Mesendoderm (in vitro differentiated cells): ENCODE results near the gene POMT1.

ENCODE experiments used
- DNase-seq: peaks from one replicate; pipeline ENCODE4 v3.0.0; 2013
- H2AK5ac ChIP-seq: 2 replicates; pipeline ENCODE4 v1.6.1; 2013; ENCODE audit warnings: low read length, inconsistent platforms
- H2BK120ac ChIP-seq: 2 replicates; pipeline ENCODE4 v1.6.1; 2013; ENCODE audit warnings: low read depth, mild to moderate bottlenecking, low read length, moderate library complexity, mixed read lengths
- H2BK15ac ChIP-seq: replicated peaks from 2 replicates; pipeline ENCODE4 v1.6.1; 2013; ENCODE audit warnings: low read depth, mild to moderate bottlenecking, moderate library complexity
- H2BK5ac ChIP-seq: 2 replicates; pipeline ENCODE4 v1.6.1; 2013; ENCODE audit warnings: low read length, inconsistent platforms
- H3K18ac ChIP-seq: 2 replicates; pipeline ENCODE4 v1.6.1; 2013; ENCODE audit warnings: mild to moderate bottlenecking, low read length, mixed read lengths
- H3K23ac ChIP-seq: one replicate; pipeline ENCODE4 v1.6.1; 2013; ENCODE audit warnings: low read length
- H3K27ac ChIP-seq: 2 replicates; pipeline ENCODE4 v1.5.1; 2013; ENCODE audit warnings: low read depth, mild to moderate bottlenecking, inconsistent platforms, low read length, moderate library complexity
- H3K27me3 ChIP-seq: 2 replicates; pipeline ENCODE4 v1.6.1; 2013; ENCODE audit warnings: low read length, control low read depth, mild to moderate bottlenecking, inconsistent platforms; ENCODE audit not compliant: insufficient read depth, poor library complexity
- H3K36me3 ChIP-seq: 2 replicates; pipeline ENCODE4 v1.6.1; 2013; ENCODE audit warnings: low read length, inconsistent platforms; ENCODE audit not compliant: control insufficient read depth, insufficient read depth
- H3K4ac ChIP-seq: one replicate; pipeline ENCODE4 v1.6.1; 2013; ENCODE audit warnings: low read depth, mild to moderate bottlenecking, low read length, moderate library complexity
- H3K4me1 ChIP-seq: 2 replicates; pipeline ENCODE4 v1.6.1; 2013; ENCODE audit warnings: low read depth, low read length, inconsistent platforms; ENCODE audit not compliant: control insufficient read depth
- H3K4me2 ChIP-seq: 2 replicates; pipeline ENCODE4 v1.6.1; 2013; ENCODE audit warnings: low read length
- H3K4me3 ChIP-seq: 2 replicates; pipeline ENCODE4 v1.5.1; 2013; ENCODE audit warnings: mild to moderate bottlenecking, low read length
- H3K56ac ChIP-seq: one replicate; pipeline ENCODE4 v1.6.1; 2013; ENCODE audit warnings: low read length
- H3K79me1 ChIP-seq: 2 replicates; pipeline ENCODE4 v1.6.1; 2013; ENCODE audit warnings: low read length, inconsistent platforms
- H3K79me2 ChIP-seq: 2 replicates; pipeline ENCODE4 v1.6.1; 2013; ENCODE audit warnings: mild to moderate bottlenecking, low read length; ENCODE audit not compliant: control insufficient read depth, insufficient read depth
- H3K9ac ChIP-seq: 2 replicates; pipeline ENCODE4 v1.6.1; 2013; ENCODE audit warnings: low read length, inconsistent platforms
- H4K5ac ChIP-seq: one replicate; pipeline ENCODE4 v1.6.1; 2013; ENCODE audit warnings: low read length
- H4K8ac ChIP-seq: one replicate; pipeline ENCODE4 v1.6.1; 2013; ENCODE audit warnings: low read depth, mild to moderate bottlenecking, control low read depth, low read length, moderate library complexity
- WGBS: extraction: QIAGEN DNeasy Blood & Tissue Kit; methylation state at CpG from one replicate; pipeline ENCODE4 v1.1.7; 2013; ENCODE audit warnings: low lambda C conversion rate, missing lambda C conversion rate; ENCODE audit not compliant: insufficient coverage; ENCODE audit errors: extremely low coverage; 5-methylcytosine and 5-hydroxymethylcytosine counted together

Gene POMT1

DNA sequence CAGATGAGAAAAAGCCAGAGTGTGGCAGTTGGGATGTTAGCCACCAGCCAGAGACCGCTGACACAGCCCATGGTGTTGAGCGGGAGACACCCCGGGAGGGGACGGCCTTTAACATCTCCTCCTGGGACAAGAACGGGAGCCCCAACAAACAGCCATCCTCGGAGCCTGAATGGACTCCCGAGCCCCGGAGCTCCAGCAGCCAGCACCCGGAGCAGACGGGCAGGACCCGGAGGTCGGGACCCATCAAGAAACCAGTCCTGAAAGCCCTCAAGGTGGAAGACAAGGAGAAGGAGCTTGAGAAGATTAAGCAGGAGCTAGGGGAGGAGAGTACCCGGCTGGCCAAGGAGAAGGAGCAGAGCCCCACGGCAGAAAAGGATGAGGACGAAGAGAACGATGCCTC lies 28.0 kb upstream of the POMT1 start:
- H3K27me3 ChIP-seq, result no peaks in the 10 kb centered on the region
- no peak overlapping the region for H3K27ac ChIP-seq
- H3K4me1 ChIP-seq, result no peaks in the 10 kb centered on the region
- peaks cover 44% of the 10 kb centered on the region for H3K36me3 ChIP-seq
- no peak overlapping the region for H2BK15ac ChIP-seq
- no peak overlapping the region for H4K8ac ChIP-seq
- H3K79me1 ChIP-seq, result peaks cover 28% of the 10 kb centered on the region
- no peak overlapping the region for H2AK5ac ChIP-seq
- H2BK5ac ChIP-seq, result no peak overlapping the region
- H3K4ac ChIP-seq, result no peak overlapping the region
- no peak for DNase-seq
- no CpG with 5 or more reads among the region's 16 CpGs for WGBS
- no peak overlapping the region for H2BK120ac ChIP-seq
- H3K4me3 ChIP-seq, result no peak overlapping the region
- peaks cover 17% of the 10 kb centered on the region for H3K79me2 ChIP-seq
- no peak overlapping the region for H3K9ac ChIP-seq
- no peak overlapping the region for H3K56ac ChIP-seq
- no peak overlapping the region for H4K5ac ChIP-seq
- no peak overlapping the region for H3K23ac ChIP-seq
- H3K4me2 ChIP-seq, result no peak overlapping the region
- no peak overlapping the region for H3K18ac ChIP-seq

DNA sequence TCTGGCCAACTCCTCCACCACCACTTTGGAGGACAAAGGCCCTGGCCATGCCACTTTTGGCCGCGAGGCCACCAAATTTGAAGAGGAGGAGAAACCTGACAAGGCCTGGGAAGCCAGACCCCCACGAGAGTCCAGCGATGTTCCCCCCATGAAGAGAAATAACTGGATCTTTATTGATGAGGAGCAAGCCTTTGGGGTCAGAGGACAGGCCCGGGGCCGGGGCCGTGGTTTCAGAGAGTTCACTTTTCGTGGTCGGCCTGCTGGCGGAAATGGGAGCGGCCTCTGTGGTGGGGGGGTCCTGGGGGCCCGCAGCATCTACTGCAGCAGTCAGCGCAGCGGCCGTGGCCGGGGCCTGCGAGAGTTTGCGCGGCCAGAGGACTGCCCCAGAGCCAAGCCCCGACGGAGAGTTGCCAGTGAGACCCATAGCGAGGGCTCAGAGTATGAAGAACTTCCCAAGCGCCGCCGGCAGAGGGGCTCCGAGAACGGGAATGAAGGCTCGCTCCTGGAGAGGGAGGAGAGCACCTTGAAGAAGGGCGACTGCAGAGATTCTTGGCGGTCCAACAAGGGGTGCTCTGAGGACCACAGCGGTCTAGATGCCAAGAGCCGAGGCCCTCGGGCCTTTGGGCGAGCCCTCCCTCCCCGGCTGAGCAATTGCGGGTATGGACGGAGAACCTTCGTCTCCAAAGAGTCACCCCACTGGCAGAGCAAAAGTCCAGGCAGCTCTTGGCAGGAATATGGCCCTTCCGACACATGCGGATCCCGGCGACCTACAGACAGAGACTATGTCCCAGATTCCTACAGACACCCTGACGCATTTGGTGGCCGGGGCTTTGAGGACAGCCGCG lies 27.4 kb upstream of the POMT1 start:
- Histone ChIP-seq H2BK5ac (no peak overlapping the region), H3K36me3 (peaks cover 47% of the 10 kb centered on the region), H2BK15ac (no peak overlapping the region), H2BK120ac (no peak overlapping the region), H4K5ac (no peak overlapping the region), H4K8ac (no peak overlapping the region), H3K9ac (no peak overlapping the region), H3K56ac (no peak overlapping the region), H3K18ac (no peak overlapping the region), H3K4me2 (no peak overlapping the region), H3K27ac (no peak overlapping the region), H3K4ac (no peak overlapping the region), H3K79me1 (peaks cover 26% of the 10 kb centered on the region), H3K79me2 (peaks cover 15% of the 10 kb centered on the region), H3K23ac (no peak overlapping the region), H3K27me3 (no peaks in the 10 kb centered on the region), H3K4me3 (no peak overlapping the region), H3K4me1 (no peaks in the 10 kb centered on the region), H2AK5ac (no peak overlapping the region)
- no peak for DNase-seq
- WGBS, result no CpG with 5 or more reads among the region's 46 CpGs

DNA sequence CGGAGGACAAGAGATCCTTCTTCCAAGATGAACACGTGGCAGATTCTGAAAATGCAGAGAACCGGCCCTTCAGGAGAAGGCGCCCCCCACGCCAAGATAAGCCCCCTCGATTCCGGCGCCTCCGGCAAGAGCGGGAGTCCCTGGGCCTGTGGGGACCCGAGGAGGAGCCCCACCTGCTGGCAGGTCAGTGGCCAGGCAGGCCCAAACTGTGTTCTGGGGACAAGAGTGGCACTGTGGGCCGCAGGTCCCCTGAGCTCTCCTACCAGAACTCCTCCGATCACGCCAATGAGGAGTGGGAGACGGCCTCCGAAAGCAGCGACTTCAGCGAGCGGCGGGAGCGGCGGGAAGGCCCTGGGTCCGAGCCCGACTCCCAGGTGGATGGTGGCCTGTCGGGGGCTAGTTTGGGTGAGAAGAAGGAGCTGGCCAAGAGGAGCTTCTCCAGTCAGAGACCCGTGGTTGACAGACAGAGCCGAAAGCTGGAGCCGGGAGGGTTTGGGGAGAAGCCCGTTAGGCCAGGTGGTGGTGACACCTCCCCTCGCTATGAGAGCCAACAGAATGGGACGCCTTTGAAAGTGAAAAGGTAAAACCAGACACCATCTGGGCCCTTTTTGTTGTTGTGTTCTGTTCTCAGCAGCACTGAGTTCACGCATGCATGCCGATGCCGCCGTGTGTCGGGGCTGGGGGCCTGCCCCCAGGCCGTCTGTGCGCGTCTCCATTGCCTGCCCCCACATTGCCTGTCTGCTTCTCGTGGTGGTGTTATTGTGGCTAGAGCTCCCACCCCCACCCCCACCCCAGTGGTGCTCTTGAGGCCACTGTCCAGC lies 26.6 kb upstream of the POMT1 start:
- H3K36me3 ChIP-seq, result peaks cover 44% of the 10 kb centered on the region

GRCh38 chr9:131476777-131477345 lies 25.9 kb upstream of the POMT1 start:
- no CpG with 5 or more reads among the region's 18 CpGs for WGBS

More for the DNA sequence above, 26.6 kb upstream of the POMT1 start:
- no peak for DNase-seq
- H3K9ac ChIP-seq, result no peak overlapping the region
- H3K27ac ChIP-seq, result no peak overlapping the region
- no peak overlapping the region for H3K4ac ChIP-seq
- no peak overlapping the region for H3K4me3 ChIP-seq
- no peak overlapping the region for H3K23ac ChIP-seq
- peaks cover 12% of the 10 kb centered on the region for H3K79me2 ChIP-seq
- no CpG with 5 or more reads among the region's 40 CpGs for WGBS
- H3K4me2 ChIP-seq, result no peak overlapping the region
- no peaks in the 10 kb centered on the region for H3K4me1 ChIP-seq
- peaks cover 22% of the 10 kb centered on the region for H3K79me1 ChIP-seq
- H3K27me3 ChIP-seq, result no peaks in the 10 kb centered on the region
- no peak overlapping the region for H4K5ac ChIP-seq
- H2AK5ac ChIP-seq, result no peak overlapping the region
- H2BK15ac ChIP-seq, result no peak overlapping the region
- H3K56ac ChIP-seq, result no peak overlapping the region
- H2BK5ac ChIP-seq, result no peak overlapping the region
- no peak overlapping the region for H2BK120ac ChIP-seq
- H4K8ac ChIP-seq, result no peak overlapping the region
- no peak overlapping the region for H3K18ac ChIP-seq

GRCh38 chr9:131477367-131477766 lies 25.4 kb upstream of the POMT1 start:
- H3K79me2 ChIP-seq, result peaks cover 12% of the 10 kb centered on the region
- no peak overlapping the region for H3K4me2 ChIP-seq
- WGBS, result no CpG with 5 or more reads among the region's 11 CpGs
- no peak overlapping the region for H2BK120ac ChIP-seq
- H3K56ac ChIP-seq, result no peak overlapping the region
- H4K8ac ChIP-seq, result no peak overlapping the region
- H3K4me3 ChIP-seq, result no peak overlapping the region
- H3K27me3 ChIP-seq, result no peaks in the 10 kb centered on the region
- DNase-seq, result no peak
- no peak overlapping the region for H3K18ac ChIP-seq
- H3K4me1 ChIP-seq, result no peaks in the 10 kb centered on the region
- peaks cover 55% of the 10 kb centered on the region for H3K36me3 ChIP-seq
- no peak overlapping the region for H3K27ac ChIP-seq
- H4K5ac ChIP-seq, result no peak overlapping the region
- H3K23ac ChIP-seq, result no peak overlapping the region
- no peak overlapping the region for H3K9ac ChIP-seq
- H2BK15ac ChIP-seq, result no peak overlapping the region
- no peak overlapping the region for H3K4ac ChIP-seq
- H2AK5ac ChIP-seq, result no peak overlapping the region
- peaks cover 25% of the 10 kb centered on the region for H3K79me1 ChIP-seq
- no peak overlapping the region for H2BK5ac ChIP-seq

More at GRCh38 chr9:131476777-131477345, 25.9 kb upstream of the POMT1 start:
- Histone ChIP-seq H3K9ac (no peak overlapping the region), H3K4ac (no peak overlapping the region), H3K4me3 (no peak overlapping the region), H3K56ac (no peak overlapping the region), H3K23ac (no peak overlapping the region), H3K27me3 (no peaks in the 10 kb centered on the region), H2BK5ac (no peak overlapping the region), H3K4me2 (no peak overlapping the region), H3K36me3 (peaks cover 51% of the 10 kb centered on the region), H2AK5ac (no peak overlapping the region), H3K4me1 (no peaks in the 10 kb centered on the region), H2BK120ac (no peak overlapping the region), H4K5ac (no peak overlapping the region), H3K18ac (no peak overlapping the region), H3K27ac (no peak overlapping the region), H3K79me1 (peaks cover 25% of the 10 kb centered on the region), H4K8ac (no peak overlapping the region), H2BK15ac (no peak overlapping the region), H3K79me2 (peaks cover 12% of the 10 kb centered on the region)
- no peak for DNase-seq
